OCI-LY1 (cell line): Measurements from ENCODE around the gene LRRC8B.
"Not testable (repeated sequence)": the region's sequence is repeated elsewhere in the genome, so short reads cannot be mapped to it uniquely, and the experiment has no call there.

Source experiments
- H2AFZ ChIP-seq: fragments of 200-600 bp; sonication (generic), shearing (Covaris generic); 2 replicates; pipeline ENCODE4 v1.6.0; 2014; ENCODE audit warnings: antibody characterized with exemption, mild to moderate bottlenecking, low read length
- H3F3A ChIP-seq: fragments of 200-600 bp; sonication (generic), shearing (Covaris generic); 2 replicates; pipeline ENCODE4 v1.6.0; 2014; ENCODE audit warnings: mild to moderate bottlenecking, antibody characterized with exemption, low read length, moderate library complexity; ENCODE audit not compliant: insufficient read depth
- H3K27ac ChIP-seq: fragments of 200-600 bp; sonication (generic); 2 replicates; pipeline ENCODE4 v1.5.1; 2014; ENCODE audit warnings: low read length, mixed run types, mild to moderate bottlenecking, low read depth; ENCODE audit not compliant: poor library complexity, severe bottlenecking
- H3K27me3 ChIP-seq: fragments of 200-600 bp; sonication (generic); 2 replicates; pipeline ENCODE4 v1.6.0; 2014; ENCODE audit warnings: antibody characterized with exemption, mild to moderate bottlenecking, low read length, moderate library complexity; ENCODE audit not compliant: insufficient read depth
- H3K36me3 ChIP-seq: fragments of 200-600 bp; sonication (generic); 2 replicates; pipeline ENCODE4 v1.6.1; 2014; ENCODE audit warnings: mild to moderate bottlenecking, antibody characterized with exemption, low read length, moderate library complexity, mixed read lengths; ENCODE audit not compliant: insufficient read depth
- H3K4me1 ChIP-seq: fragments of 200-600 bp; sonication (generic); 2 replicates; pipeline ENCODE4 v1.5.1; 2014; ENCODE audit warnings: mild to moderate bottlenecking, low read length, moderate library complexity; ENCODE audit not compliant: insufficient read depth, severe bottlenecking
- H3K4me2 ChIP-seq: fragments of 200-600 bp; sonication (generic), shearing (Covaris generic); 2 replicates; pipeline ENCODE4 v1.6.1; 2014; ENCODE audit warnings: low read length
- H3K4me3 ChIP-seq: fragments of 200-600 bp; sonication (generic); 2 replicates; pipeline ENCODE4 v1.5.1; 2014; ENCODE audit warnings: low read length, low read depth, mild to moderate bottlenecking, mixed read lengths; ENCODE audit not compliant: poor library complexity, severe bottlenecking
- H3K79me2 ChIP-seq: fragments of 200-600 bp; shearing (Covaris generic); 2 replicates; pipeline ENCODE4 v1.6.1; 2016; ENCODE audit warnings: mixed run types, low read length, mixed read lengths; ENCODE audit not compliant: insufficient read depth
- H3K9ac ChIP-seq: fragments of 200-600 bp; sonication (generic), shearing (Covaris generic); 2 replicates; pipeline ENCODE4 v1.6.1; 2014; ENCODE audit warnings: mild to moderate bottlenecking, low read length, mixed read lengths
- H3K9me2 ChIP-seq: fragments of 200-600 bp; sonication (generic), shearing (Covaris generic); 2 replicates; pipeline ENCODE4 v1.6.1; 2014; ENCODE audit warnings: low read depth, mild to moderate bottlenecking, low read length, mixed read lengths
- H3K9me3 ChIP-seq: fragments of 200-600 bp; shearing (Covaris generic); 2 replicates; pipeline ENCODE4 v1.6.1; 2014; ENCODE audit warnings: low read length, mixed read lengths
- H4K20me1 ChIP-seq: fragments of 200-600 bp; sonication (generic), shearing (Covaris generic); 2 replicates; pipeline ENCODE4 v1.6.0; 2016; ENCODE audit warnings: mild to moderate bottlenecking, low read length; ENCODE audit not compliant: insufficient read depth
- EZH2 ChIP-seq: fragments of 200-600 bp; sonication (generic), shearing (Covaris generic); IDR thresholded peaks from 2 replicates; pipeline ENCODE4 v1.8.0; 2017; ENCODE audit warnings: borderline replicate concordance, mixed run types, mild to moderate bottlenecking, antibody characterized with exemption, low read length, moderate library complexity, mixed read lengths
- TF ChIP-seq, protein P1 (sequence below): fragments of 200-600 bp; sonication (generic), shearing (Covaris generic); IDR thresholded peaks from 2 replicates; pipeline ENCODE4 v1.5.1; 2017; ENCODE audit warnings: mild to moderate bottlenecking, antibody characterized with exemption, low read length, moderate library complexity, mixed read lengths

Gene LRRC8B

DNA sequence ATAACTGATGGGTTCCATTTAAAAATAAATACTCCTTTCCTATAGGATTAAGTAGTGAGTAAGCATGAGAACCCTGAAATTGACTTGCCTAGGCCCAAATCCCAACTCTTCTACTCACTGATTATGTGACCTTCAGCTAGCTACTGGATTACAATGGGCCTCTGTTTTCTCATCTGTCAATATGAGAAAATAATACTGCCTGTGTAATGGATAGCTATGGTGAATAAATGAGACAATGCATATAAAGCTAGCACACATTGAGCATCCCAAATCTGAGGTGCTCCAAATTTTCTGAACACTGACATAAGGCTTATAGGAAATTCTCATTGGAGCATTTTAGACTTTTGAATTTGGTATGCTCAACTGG, 103.0 kb downstream of the LRRC8B start:
- Histone ChIP-seq H3K27ac (no peak overlapping the region), H3K9me3 (no peaks in the 10 kb centered on the region), H3K36me3 (no peaks in the 10 kb centered on the region), H3K27me3 (no peaks in the 10 kb centered on the region), H3K9me2 (no peaks in the 10 kb centered on the region), H3K79me2 (no peaks in the 10 kb centered on the region), H3K4me3 (no peak overlapping the region), H4K20me1 (no peaks in the 10 kb centered on the region), H3F3A (no peaks in the 10 kb centered on the region), H3K4me2 (no peak overlapping the region), H2AFZ (no peak overlapping the region), H3K9ac (no peak overlapping the region), H3K4me1 (peaks cover 7% of the 10 kb centered on the region)
- TF ChIP-seq EZH2: no peak
- TF ChIP-seq, protein P1, sequence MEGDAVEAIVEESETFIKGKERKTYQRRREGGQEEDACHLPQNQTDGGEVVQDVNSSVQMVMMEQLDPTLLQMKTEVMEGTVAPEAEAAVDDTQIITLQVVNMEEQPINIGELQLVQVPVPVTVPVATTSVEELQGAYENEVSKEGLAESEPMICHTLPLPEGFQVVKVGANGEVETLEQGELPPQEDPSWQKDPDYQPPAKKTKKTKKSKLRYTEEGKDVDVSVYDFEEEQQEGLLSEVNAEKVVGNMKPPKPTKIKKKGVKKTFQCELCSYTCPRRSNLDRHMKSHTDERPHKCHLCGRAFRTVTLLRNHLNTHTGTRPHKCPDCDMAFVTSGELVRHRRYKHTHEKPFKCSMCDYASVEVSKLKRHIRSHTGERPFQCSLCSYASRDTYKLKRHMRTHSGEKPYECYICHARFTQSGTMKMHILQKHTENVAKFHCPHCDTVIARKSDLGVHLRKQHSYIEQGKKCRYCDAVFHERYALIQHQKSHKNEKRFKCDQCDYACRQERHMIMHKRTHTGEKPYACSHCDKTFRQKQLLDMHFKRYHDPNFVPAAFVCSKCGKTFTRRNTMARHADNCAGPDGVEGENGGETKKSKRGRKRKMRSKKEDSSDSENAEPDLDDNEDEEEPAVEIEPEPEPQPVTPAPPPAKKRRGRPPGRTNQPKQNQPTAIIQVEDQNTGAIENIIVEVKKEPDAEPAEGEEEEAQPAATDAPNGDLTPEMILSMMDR: no peak

GRCh38 chr1:89629146-89629545, 104.5 kb downstream of the LRRC8B start:
- Histone ChIP-seq H3K4me1 (peaks cover 13% of the 10 kb centered on the region), H2AFZ (no peak overlapping the region), H3K9me2 (no peaks in the 10 kb centered on the region), H3K9ac (no peak overlapping the region), H3K4me3 (no peak overlapping the region), H3K9me3 (no peaks in the 10 kb centered on the region), H3K79me2 (no peaks in the 10 kb centered on the region), H3F3A (no peaks in the 10 kb centered on the region), H3K27ac (no peak overlapping the region), H3K36me3 (no peaks in the 10 kb centered on the region), H4K20me1 (no peaks in the 10 kb centered on the region), H3K4me2 (no peak overlapping the region), H3K27me3 (no peaks in the 10 kb centered on the region)
- TF ChIP-seq, protein P1: no peak
- no peak for TF ChIP-seq EZH2

- not testable (repeated sequence) for H3F3A ChIP-seq, H3K9ac ChIP-seq, H2AFZ ChIP-seq, H3K27me3 ChIP-seq, H3K9me3 ChIP-seq, H3K36me3 ChIP-seq, H3K27ac ChIP-seq, H3K4me3 ChIP-seq, H3K79me2 ChIP-seq, H3K9me2 ChIP-seq, H3K4me2 ChIP-seq, H4K20me1 ChIP-seq
- H3K4me1 ChIP-seq: peaks cover 18% of the 10 kb centered on the region
These were observed 105.0 kb downstream of the LRRC8B start for GRCh38 chr1:89629600-89629999.

DNA sequence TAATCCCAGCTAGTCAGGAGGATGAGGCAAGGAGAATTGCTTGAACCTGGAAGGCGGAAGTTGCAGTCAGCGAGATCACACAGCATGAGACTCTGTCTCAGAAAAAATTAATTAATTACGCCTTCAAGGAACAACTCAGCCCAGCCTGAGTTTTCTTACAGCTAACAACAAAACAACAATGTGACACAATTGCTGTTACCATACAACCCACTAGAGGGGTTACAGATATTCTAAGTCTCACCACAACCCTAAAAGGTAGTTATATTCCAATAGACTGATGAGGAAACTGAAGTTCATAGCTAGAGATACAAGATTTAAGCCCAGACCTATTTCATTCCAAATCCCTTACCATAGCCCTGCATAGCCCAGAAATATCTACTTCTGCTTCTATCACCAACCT, 105.4 kb downstream of the LRRC8B start:
- H4K20me1 ChIP-seq: no peaks in the 10 kb centered on the region
- H2AFZ ChIP-seq: no peak overlapping the region
- H3K9ac ChIP-seq: no peak overlapping the region
- H3K36me3 ChIP-seq: no peaks in the 10 kb centered on the region
- H3F3A ChIP-seq: no peaks in the 10 kb centered on the region; the same call in 1 of the 2 replicates
- H3K27ac ChIP-seq: no peak overlapping the region
- no peak overlapping the region for H3K4me2 ChIP-seq
- no peaks in the 10 kb centered on the region for H3K9me2 ChIP-seq
- TF ChIP-seq, protein P1: no peak
- TF ChIP-seq EZH2: no peak
- peaks cover 22% of the 10 kb centered on the region for H3K4me1 ChIP-seq
- H3K27me3 ChIP-seq: no peaks in the 10 kb centered on the region
- H3K9me3 ChIP-seq: no peaks in the 10 kb centered on the region
- no peak overlapping the region for H3K4me3 ChIP-seq
- H3K79me2 ChIP-seq: 0 out of 2 replicates have a peak, but pooled peaks cover 3% of the 10 kb centered on the region
